HCT116 (cell line): ENCODE measurements around the gene ACYP1. TPM values are rescaled to one million over a fixed set of nuclear protein-coding genes. Genes with fewer than 3 reads are reported as not detected.

ENCODE experiments used
- ATAC-seq: fragments of 200-7000 bp; cut with Tn5 transposase; 2 replicates; pipeline ENCODE4 v1.9.1; 2020; ENCODE audit warnings: mild to moderate bottlenecking, moderate library complexity
- BruUV-seq: library from RNA; stranded (reverse); fragments of 400-500 nt; replicated peaks from 2 replicates; lab custom pipeline; 2021; lab: Mats Ljungman, UMichigan
- CTCF ChIA-PET: fragments of 300-600 bp; sonication (Branson Sonifier 250); formaldehyde crosslinking; loops from one replicate; lab custom pipeline; 2021; ENCODE audit warnings: antibody characterized with exemption; lab: Charles Lee
- POLR2A ChIA-PET: fragments of 300-600, 350-600 bp; sonication (Branson Sonifier 250); formaldehyde crosslinking; loops from one replicate; lab custom pipeline; 2021; ENCODE audit warnings: antibody characterized with exemption; lab: Charles Lee
- RAD21 ChIA-PET, 2 experiments: fragments of 300-600 bp; sonication (Branson Sonifier 250); formaldehyde crosslinking; loops; one replicate each; lab custom pipeline; 2023; ENCODE audit warnings: low total read pairs in 2 of 2; ENCODE audit not compliant: uncharacterized antibody in 2 of 2, unreplicated experiment in 2 of 2, low non-redundant PET in 1 of 2; lab: Charles Lee
- DNase-seq: peaks from one replicate; pipeline ENCODE4 v3.0.0-alpha.2; 2010; ENCODE audit warnings: low read depth, low spot score
- H2AFZ ChIP-seq: fragments of 200-600 bp; shearing (Covaris generic), sonication (generic); 2 replicates; pipeline ENCODE4 v1.6.1; 2017; ENCODE audit warnings: low read depth, mixed run types, mixed read lengths, antibody characterized with exemption, low read length; ENCODE audit not compliant: poor library complexity, severe bottlenecking
- H3K27ac ChIP-seq: 2 replicates; pipeline ENCODE4 v1.5.1; 2012; ENCODE audit warnings: low read depth, low read length
- H3K27me3 ChIP-seq: fragments of 200-600 bp; sonication (generic); 2 replicates; pipeline ENCODE4 v1.6.1; 2016; ENCODE audit warnings: mixed run types, low read length, mixed read lengths; ENCODE audit not compliant: insufficient read depth
- H3K36me3 ChIP-seq, 2 experiments: fragments of 200-500 bp in 1 of 2; fragments of 200-600 bp in 1 of 2; sonication (Bioruptor generic) in 1 of 2; sonication (generic) in 1 of 2; 2 replicates each; pipeline versions ENCODE4 v1.5.1 to v1.6.1; 2014 to 2016; ENCODE audit warnings: low read length in 2 of 2, inconsistent platforms in 1 of 2, mixed read lengths in 1 of 2, mixed run types in 1 of 2; ENCODE audit not compliant: insufficient read depth in 2 of 2, control insufficient read depth in 1 of 2
- H3K4me1 ChIP-seq, 2 experiments: fragments of 200-600 bp in 1 of 2; sonication (generic) in 1 of 2; 2 replicates each; pipeline versions ENCODE4 v1.5.1 to v1.6.1; 2012 to 2017; ENCODE audit warnings: low read length in 2 of 2, inconsistent platforms in 1 of 2, mild to moderate bottlenecking in 1 of 2, mixed read lengths in 1 of 2, mixed run types in 1 of 2, moderate library complexity in 1 of 2; ENCODE audit not compliant: insufficient read depth in 2 of 2, control insufficient read depth in 1 of 2
- H3K4me2 ChIP-seq: fragments of 200-600 bp; sonication (generic); 2 replicates; pipeline ENCODE4 v1.6.1; 2017; ENCODE audit warnings: mixed run types, low read length, mixed read lengths
- H3K4me3 ChIP-seq, 2 experiments: fragments of 200-600 bp in 1 of 2; sonication (generic) in 1 of 2; replicated peaks in 1 of 2; 2 replicates each; pipeline ENCODE4 v1.5.1; 2011 to 2016; ENCODE audit warnings: low read length in 2 of 2, control low read depth in 1 of 2, low read depth in 1 of 2, mild to moderate bottlenecking in 1 of 2, mixed read lengths in 1 of 2, mixed run types in 1 of 2
- H3K79me2 ChIP-seq: fragments of 200-600 bp; sonication (generic); 2 replicates; pipeline ENCODE4 v1.6.1; 2017; ENCODE audit warnings: mild to moderate bottlenecking, mixed run types, low read length, moderate library complexity, mixed read lengths; ENCODE audit not compliant: insufficient read depth
- H3K9ac ChIP-seq: fragments of 200-600 bp; sonication (generic); 2 replicates; pipeline ENCODE4 v1.6.1; 2016; ENCODE audit warnings: low read length, mixed read lengths
- H3K9me2 ChIP-seq: fragments of 200-600 bp; sonication (generic), shearing (Covaris generic); 2 replicates; pipeline ENCODE4 v1.6.1; 2017; ENCODE audit warnings: mixed run types, mild to moderate bottlenecking, moderate library complexity; ENCODE audit not compliant: insufficient read depth
- H3K9me3 ChIP-seq, 2 experiments: fragments of 200-500 bp in 1 of 2; fragments of 200-600 bp in 1 of 2; sonication (Bioruptor generic) in 1 of 2; sonication (generic) in 1 of 2; 2 replicates each; pipeline ENCODE4 v1.6.1; 2014 to 2017; ENCODE audit warnings: low read length in 2 of 2, mixed read lengths in 2 of 2, inconsistent platforms in 1 of 2, low read depth in 1 of 2, mild to moderate bottlenecking in 1 of 2, mixed run types in 1 of 2, moderate library complexity in 1 of 2; ENCODE audit not compliant: control insufficient read depth in 1 of 2, insufficient read depth in 1 of 2
- H4K20me1 ChIP-seq: fragments of 200-600 bp; sonication (generic), shearing (Covaris generic); 2 replicates; pipeline ENCODE4 v1.6.1; 2017; ENCODE audit warnings: mixed run types, mild to moderate bottlenecking, moderate library complexity; ENCODE audit not compliant: insufficient read depth
- EGR1 ChIP-seq: IDR thresholded peaks from 2 replicates; pipeline ENCODE4 v1.6.1; 2012; ENCODE audit warnings: low read depth
- ELF1 ChIP-seq: IDR thresholded peaks from 2 replicates; pipeline ENCODE4 v1.6.1; 2012; ENCODE audit warnings: low read depth, borderline replicate concordance
- EZH2 ChIP-seq: fragments of 200-600 bp; sonication (generic); IDR thresholded peaks from 2 replicates; pipeline ENCODE4 v1.6.1; 2017; ENCODE audit warnings: antibody characterized with exemption, mixed run types
- RAD21 ChIP-seq: IDR thresholded peaks from 2 replicates; pipeline ENCODE4 v1.6.1; 2012; ENCODE audit warnings: low read depth, mild to moderate bottlenecking
- REST ChIP-seq: IDR thresholded peaks from 2 replicates; pipeline ENCODE4 v1.6.1; 2012; ENCODE audit warnings: low read depth
- SP1 ChIP-seq: IDR thresholded peaks from 2 replicates; pipeline ENCODE4 v1.6.1; 2012; ENCODE audit warnings: low read depth
- ZFX ChIP-seq: fragments of 450-650 bp; IDR thresholded peaks from 2 replicates; pipeline ENCODE4 v1.6.1; 2017
- ZNF274 ChIP-seq: fragments of 200-500 bp; sonication (Bioruptor generic); IDR thresholded peaks from 2 replicates; pipeline ENCODE4 v1.6.1; 2014; ENCODE audit warnings: mild to moderate bottlenecking, low read depth, low read length, inconsistent platforms
- intact Hi-C: fragments of 100-400 bp; cut with micrococcal nuclease; formaldehyde crosslinking; loops from 2 replicates; pipeline ENCODE4 v1.10.0; 2022
- total RNA-seq: library from RNA; stranded (reverse); gene quantifications from one replicate; pipeline ENCODE4 v1.2.1, GENCODE V29; 2021; ENCODE audit not compliant: unreplicated experiment

Gene ACYP1
- total RNA-seq, 1 experiment from 2014 or later = 30.7 TPM

- POLR2A ChIA-PET = interaction anchor here (1.1 kb wide), 1 partner anchor 75 kb away, joined by 3 read pairs; the partner anchor contains the start of gene EIF2B2
- DNase-seq (no peak), ATAC-seq (no peak)
- Histone ChIP-seq H3K4me3 (no peak overlapping the region), H3K4me1 (no peaks in the 10 kb centered on the region), H3K27me3 (no peaks in the 10 kb centered on the region), H3K9me3 (no peaks in the 10 kb centered on the region), H3K4me2 (no peak overlapping the region), H3K27ac (no peak overlapping the region), H3K9me2 (no peaks in the 10 kb centered on the region), H3K9ac (no peak overlapping the region), H3K79me2 (no peaks in the 10 kb centered on the region), H3K36me3 (no peaks in the 10 kb centered on the region), H4K20me1 (no peaks in the 10 kb centered on the region), H2AFZ (no peak overlapping the region)
- intact Hi-C loops = no loop called here
- CTCF ChIA-PET = no interaction called here
- RAD21 ChIA-PET = no interaction called here
- TF ChIP-seq EZH2 = no peak
- TF ChIP-seq REST = no peak
- no peak for TF ChIP-seq ZFX
- TF ChIP-seq RAD21 = no peak
- TF ChIP-seq ELF1 = no peak
- TF ChIP-seq SP1 = no peak
- no peak for TF ChIP-seq EGR1
- TF ChIP-seq ZNF274 = no peak
- BruUV-seq = no TSS peak
These were observed 14.0 kb upstream of the ACYP1 start for GRCh38 chr14:75077794-75078193.
